Measurements from ENCODE around the gene VWA3B.
"Not testable (repeated sequence)": the region's sequence is repeated elsewhere in the genome, so short reads cannot be mapped to it uniquely, and the experiment has no call there.

The VWA3B gene

DNA sequence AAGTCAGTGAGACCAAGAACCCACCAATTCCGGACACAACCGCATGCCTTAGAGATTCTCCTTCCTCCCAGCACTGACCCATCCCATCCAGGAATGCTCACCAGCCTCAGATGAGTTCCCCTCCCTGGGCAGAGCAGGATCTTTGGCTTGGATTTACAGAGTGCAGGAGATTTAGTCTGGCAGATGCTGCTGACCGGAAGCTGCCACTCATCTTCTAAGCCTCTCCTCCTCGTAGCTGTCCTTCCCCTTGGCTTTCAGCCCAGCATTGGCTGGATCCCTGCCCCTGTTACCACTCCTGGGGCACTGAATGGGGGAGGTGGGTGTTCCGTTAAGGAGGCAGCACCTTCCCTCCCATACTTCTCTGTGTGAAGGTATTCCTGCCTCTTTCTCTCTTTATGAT is 53.2 kb downstream of the VWA3B start:
- DNase-seq, result no peak

- DNase-seq, result no peak
Measured at GRCh38 chr2:98142106-98142791, 55.3 kb downstream of the VWA3B start.

- DNase-seq, result no peak
Measured at GRCh38 chr2:98145070-98145469, 58.1 kb downstream of the VWA3B start.

- not testable (repeated sequence) for DNase-seq
Measured at GRCh38 chr2:98147900-98148299, 60.9 kb downstream of the VWA3B start.

DNA sequence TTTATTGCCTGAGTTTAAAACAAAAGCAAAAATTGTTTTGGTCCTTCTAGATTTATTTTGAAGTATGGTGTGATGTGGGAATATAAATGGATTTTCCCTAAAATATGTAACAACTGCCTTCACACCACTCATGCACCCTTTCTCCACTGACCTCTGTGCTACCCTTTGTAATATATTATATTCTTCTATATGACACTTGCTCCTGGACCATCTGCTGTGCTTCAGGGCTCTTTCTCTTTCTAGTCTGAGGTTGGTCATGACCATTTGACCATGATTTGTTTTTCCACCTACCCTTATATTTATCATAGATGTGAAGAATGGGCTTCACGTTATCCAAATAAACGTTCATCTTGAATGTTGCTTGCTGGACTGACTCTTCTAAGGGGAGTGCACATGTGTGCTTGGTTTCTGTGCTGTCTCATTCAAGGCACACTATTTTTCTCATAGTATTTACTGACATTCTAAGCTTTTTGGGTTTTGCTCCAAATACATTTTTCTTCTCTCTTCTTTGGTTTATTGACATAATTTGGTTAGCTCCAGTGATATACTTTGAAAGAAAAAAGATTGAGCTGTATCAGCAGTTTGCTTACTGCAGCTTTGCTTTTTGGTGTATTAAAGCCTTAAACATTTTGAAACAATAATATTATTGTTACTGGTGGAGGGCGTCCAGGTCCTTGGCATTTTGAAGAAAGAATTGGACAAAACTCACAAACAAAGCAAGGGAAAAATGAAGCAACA is 61.8 kb downstream of the VWA3B start:
- DNase-seq, result no peak

- no peak for DNase-seq
Measured at GRCh38 chr2:98149333-98149697, 62.3 kb downstream of the VWA3B start.

DNA sequence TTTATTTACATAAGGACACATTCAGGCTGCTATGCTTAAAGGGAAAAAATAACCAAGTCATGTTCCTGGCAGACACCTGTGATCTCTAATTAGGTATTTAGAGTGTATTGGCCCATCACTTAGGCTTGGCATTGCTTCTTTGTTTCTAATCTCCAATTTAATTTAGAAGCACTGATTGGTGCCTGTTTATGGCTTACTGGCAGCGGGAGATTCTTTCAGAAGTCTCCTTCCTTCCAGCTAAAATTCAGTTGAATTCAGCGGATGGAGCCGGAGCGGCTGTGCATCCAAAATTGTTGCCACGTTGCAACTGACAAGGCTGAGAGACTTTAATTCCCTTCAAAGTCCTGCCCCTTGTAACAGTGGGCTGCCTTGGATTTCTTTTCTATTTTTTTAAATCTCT is 66.5 kb downstream of the VWA3B start:
- DNase-seq, result no peak

GRCh38 chr2:98155291-98155690 is 68.3 kb downstream of the VWA3B start:
- DNase-seq, result no peak

DNA sequence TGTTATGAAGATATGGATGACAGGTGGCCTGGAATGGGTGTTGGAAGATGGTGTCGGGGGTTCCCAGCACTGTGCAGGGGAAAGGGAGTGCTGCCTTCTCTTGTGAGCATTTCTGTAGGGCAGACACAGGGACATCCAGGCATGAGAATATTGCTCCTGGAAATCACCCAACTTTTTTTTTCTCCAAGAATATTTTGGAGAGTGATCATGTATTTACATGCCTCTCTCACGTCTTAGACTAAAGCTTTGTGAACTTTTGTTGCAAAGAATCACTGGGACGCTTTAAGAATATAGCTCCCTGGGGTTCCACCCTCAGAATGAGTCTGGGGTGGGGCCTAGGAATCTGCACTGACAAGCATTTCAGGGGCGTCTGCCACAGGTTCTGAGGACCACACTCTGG is 68.7 kb downstream of the VWA3B start:
- no peak for DNase-seq

DNA sequence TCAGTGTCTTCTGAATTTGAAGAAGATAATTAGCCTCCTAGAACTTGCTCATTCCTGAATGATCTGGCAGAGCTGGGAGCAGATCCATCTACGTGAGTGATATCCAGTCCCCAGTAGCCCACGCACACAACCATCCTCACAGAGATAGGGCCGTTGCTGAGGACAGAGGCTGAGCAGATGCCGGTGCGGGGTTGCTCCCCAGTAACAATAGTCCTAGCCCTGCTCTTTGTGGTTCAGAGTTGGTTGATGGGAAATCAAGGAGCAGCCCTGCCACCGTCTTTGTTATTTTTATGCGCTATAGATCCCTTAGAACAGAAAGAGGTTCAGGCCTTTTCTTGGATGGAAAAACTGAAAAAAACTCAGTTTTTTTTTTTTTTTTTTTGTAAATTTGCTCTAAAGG is 69.3 kb downstream of the VWA3B start:
- no peak for DNase-seq

DNA sequence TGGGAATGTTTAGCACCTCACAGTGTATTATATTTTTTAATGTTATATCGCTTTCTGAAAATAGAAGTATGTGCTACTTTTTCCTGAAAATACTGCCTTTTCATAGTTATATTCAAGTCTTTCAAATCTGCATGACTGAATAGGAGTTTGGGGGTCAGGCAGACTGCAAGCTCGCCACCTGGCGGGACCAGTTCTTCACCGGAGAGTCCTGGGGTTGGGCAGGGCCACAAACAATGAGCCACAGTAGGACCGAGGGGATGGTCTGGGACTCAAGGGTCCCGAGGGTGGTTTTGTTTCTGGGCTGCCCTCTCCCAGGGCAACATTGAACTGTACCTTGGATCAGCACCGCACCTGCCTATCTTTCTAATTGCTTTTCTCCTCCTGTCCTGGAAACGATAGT is 70.6 kb downstream of the VWA3B start:
- DNase-seq, result no peak

- no peak for DNase-seq
Measured at GRCh38 chr2:98158305-98158704, 71.3 kb downstream of the VWA3B start.

- DNase-seq, result no peak
Measured at GRCh38 chr2:98160554-98160953, 73.6 kb downstream of the VWA3B start.

DNA sequence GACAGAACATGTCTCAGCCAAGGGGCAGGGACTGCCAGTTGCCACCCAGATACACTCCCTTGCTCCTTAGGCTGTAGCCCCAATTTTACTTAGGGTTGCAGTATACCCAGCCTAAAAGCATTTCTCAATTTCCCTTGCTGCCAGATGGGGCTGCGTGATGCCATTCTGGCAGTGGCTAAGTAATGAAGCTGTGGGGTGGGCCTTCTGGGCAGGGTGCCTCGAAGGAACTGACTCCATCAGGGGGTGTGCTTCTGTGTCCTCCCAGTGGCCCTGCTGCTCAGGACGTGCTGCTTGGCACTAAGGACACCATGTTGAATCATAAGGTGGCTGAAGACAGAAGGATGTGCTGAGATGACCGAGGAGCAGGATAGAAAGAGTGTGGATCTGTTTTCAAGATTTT is 74.2 kb downstream of the VWA3B start:
- DNase-seq, result no peak

DNA sequence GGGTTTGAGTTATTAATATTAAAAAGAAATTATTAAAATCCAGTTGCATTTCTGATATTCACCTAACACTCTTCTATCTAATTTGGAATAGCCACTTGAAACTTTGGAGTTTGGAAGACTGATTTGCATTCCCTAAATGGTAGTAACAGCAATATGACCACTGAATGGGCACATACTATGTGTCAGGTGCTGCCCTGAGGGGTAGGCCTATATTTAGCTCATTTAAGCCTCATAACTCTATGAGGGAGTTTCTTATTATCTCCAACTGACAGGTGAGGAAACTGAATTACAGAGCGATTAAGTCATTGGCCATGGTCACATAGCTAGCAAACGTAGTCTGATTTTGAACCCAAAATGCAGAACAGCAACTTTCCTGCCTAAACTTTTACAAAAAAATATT is 77.3 kb downstream of the VWA3B start:
- DNase-seq, result no peak

GRCh38 chr2:98165516-98166071 is 78.6 kb downstream of the VWA3B start:
- no peak for DNase-seq

- no peak for DNase-seq
Measured at GRCh38 chr2:98167916-98168315, 80.9 kb downstream of the VWA3B start.

GRCh38 chr2:98170076-98170475 is 83.1 kb downstream of the VWA3B start:
- no peak for DNase-seq

DNA sequence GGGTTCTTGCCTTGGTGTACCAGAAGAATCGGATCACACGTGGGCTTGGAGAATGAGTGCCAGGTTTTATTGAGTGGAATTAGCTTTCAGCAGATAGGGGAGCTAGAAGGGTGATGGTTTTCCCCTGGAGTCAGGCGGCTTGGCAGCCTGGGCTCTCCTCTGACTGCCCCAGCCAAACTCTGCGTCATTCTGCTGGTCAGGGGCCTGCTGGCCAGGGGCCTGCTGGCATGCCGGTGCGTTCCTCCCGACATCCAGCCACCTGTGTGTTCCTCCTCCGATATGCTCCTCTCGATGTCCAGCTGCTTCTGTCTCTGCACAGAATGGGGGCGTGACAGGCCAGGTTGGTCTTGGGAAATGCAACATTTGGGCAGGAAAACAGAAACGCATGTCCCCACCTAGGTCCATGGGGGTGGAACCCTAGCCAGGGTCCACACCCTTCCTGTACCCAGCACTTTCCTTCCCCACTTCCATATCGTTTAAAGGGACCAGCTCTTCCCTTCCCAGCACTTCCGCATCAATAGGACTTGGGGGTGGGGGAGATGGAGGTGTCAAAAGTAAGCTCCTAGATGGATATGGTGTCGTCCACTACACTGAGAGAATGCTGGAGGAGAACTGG is 85.3 kb downstream of the VWA3B start:
- no peak for DNase-seq

DNA sequence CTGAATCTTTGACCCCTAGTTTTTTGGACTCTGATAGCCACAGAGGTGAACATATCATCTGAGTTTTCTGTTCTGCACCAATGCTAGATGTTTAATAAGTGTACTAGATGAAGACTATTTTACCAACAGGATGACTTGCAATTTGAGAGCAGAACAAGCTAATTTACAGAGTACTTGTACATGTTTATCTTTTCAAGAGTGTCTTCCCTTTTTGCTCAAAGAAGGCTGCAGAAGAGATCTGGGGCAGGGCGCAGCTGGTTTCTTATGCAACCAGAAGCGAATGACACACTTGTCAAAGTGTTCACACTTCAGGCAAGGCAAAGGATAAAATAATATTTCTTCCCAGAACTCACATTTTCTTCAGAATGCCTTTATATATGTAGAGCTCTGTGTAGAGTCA is 86.0 kb downstream of the VWA3B start:
- DNase-seq, result no peak

DNA sequence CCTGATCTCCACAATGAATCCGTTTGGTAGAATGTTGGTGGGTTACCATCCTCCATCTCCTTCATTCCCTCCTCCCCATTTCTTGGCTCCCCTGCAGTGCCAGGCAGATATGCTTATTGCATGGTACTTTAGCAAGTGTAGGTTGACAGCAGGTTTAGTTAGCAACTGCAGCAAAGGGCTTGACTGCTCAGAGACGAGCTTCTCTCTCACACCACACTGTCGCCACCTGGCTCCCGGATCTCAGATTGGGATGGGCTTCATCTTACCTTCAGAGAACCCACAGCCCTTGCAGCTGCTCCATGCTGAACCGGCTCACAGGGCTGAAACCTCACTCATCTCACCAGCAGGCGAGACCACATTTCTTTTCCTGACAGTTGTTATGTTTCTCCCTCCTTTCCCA is 88.8 kb downstream of the VWA3B start:
- DNase-seq, result no peak

- DNase-seq, result no peak
Measured at GRCh38 chr2:98177286-98177685, 90.3 kb downstream of the VWA3B start.

DNA sequence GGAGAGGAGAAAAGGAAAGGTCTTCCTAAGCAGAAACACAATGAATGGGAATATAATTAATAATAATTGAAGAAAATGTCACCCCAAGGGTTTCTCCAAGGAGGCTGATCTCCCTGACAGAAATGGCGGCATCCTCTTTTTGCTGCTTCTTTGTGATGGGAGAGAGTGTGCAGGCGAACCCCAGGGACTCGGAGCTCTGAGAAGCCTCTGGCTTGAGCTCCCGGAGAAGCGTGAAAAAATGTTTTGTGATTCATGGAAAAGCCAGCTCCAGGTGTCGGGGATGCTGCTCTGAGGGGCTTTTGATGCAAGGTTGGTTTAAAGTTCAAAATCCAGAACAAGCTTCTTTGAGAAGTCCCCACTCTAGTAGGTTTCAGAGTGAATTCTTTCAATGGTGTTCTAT is 91.0 kb downstream of the VWA3B start:
- no peak for DNase-seq

GRCh38 chr2:98180456-98180855 is 93.5 kb downstream of the VWA3B start:
- no peak for DNase-seq
